ENCODE results near the gene CEND1.

CEND1 gene

DNA sequence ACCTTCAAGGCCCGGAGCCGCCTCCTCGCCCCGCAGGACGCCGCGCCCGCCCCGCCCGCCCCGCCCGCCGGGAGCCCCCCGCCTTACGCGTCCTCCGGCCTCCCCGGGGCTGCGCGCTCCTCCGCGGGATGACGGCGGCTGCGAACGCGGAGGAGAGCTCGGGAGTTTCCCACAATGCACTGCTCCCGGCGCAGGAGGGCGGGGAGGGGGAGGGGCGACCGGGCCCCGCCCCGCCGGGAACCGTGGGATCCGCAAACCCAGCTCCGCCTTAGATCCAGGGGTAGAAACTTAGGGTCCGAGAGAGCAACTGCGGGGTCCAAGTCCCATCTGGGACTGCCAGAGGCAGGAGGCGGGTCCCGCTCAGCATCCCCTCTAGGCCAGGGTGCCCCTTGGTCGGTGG is at the start of gene CEND1:
Gene CEND1, minus strand, starts transcription at position 148 of the 400 bp plus-strand sequence. CDS start 1,514 bp downstream, outside the sequence.
- no peak within 1 kb of the TSS for H3K27ac Mint-ChIP-seq
- no peaks in the 10 kb centered on the region for H3K9me3 Mint-ChIP-seq
- peak within 1 kb of the TSS; percentile 34 for H3K4me3 Mint-ChIP-seq
- peak; percentile 61 for ATAC-seq (ENCODE audit: low read depth)
- peaks cover 3% of the 10 kb centered on the region for H3K27me3 Mint-ChIP-seq
- H3K4me1 Mint-ChIP-seq: no peaks in the 10 kb centered on the region
- peaks cover 10% of the 10 kb centered on the region for H3K36me3 Mint-ChIP-seq
- no peak for DNase-seq (ENCODE audit: low spot score in 2 of 2)

DNA sequence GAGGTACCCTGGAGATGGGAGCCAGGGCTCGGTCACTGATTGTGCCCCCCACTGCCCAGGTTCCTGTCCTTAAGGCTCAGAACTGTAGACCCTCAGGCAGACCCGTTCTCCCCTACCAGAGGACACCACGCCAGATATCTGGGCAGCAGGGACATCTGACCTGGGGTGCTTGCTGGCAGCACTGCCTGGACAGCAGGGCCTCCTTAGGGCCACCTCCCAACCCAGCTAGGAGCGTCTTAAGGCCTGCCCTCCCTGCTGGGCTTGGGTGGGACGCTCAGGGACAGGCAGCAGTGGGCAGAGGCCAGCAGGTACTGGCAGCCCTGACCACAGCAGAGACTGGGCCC is 49.4 kb upstream of the CEND1 start:
- Mint-ChIP-seq H3K4me3 (no peak overlapping the region), H3K27ac (no peak overlapping the region), H3K27me3 (peaks cover 2% of the 10 kb centered on the region)

DNA sequence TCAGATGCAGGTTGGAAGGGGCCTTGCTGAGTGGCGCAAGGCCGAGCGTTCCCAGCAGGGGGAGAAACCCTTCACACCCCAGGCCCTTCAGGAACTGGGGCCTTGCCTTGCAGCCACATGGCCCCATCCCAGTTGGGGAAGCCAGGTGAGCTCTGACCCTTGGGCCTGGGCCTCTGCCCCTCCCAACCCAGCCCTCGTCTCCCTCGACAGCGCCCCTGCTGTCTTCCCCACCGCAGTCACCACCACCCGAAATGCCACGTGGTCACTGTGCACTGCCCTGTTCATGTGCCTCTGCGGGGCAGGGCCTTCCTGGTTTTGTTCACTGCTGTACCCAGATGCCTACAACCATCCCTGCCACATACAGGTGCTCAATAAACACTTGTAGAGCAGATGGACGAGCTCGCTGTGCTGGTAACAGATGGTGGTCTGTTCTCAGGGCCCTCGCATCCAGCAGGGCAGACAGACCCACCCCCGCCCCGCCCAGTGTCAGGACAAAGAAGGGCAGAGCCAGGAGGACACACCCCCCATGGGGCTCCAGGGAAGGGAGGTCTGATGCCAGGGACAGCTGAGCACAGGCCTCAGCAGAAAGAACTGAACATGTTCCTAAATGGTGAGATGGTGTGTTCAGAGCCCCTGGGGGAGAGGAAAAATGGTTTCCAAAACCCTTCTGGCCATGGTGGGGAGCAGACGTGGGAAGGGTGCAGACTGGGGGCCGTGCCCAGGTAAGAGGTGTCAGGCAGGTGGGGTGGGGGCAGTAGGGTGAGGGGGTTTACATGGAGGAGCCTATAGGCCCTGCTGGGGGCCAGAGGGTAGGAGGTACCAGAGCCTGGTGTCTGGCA is 48.8 kb upstream of the CEND1 start:
- Mint-ChIP-seq H3K27me3 (peaks cover 2% of the 10 kb centered on the region), H3K36me3 (peaks cover 2% of the 10 kb centered on the region), H3K27ac (no peak overlapping the region), H3K4me1 (peaks cover 15% of the 10 kb centered on the region), H3K4me3 (no peak overlapping the region), H3K9me3 (no peaks in the 10 kb centered on the region)
- no peak for DNase-seq (ENCODE audit: low spot score in 2 of 2)
- no peak for ATAC-seq (ENCODE audit: low read depth)

More for the DNA sequence above, 49.4 kb upstream of the CEND1 start:
- ATAC-seq (ENCODE audit: low read depth) (no peak), DNase-seq (ENCODE audit: low spot score in 2 of 2) (no peak)
- H3K9me3 Mint-ChIP-seq: no peaks in the 10 kb centered on the region
- peaks cover 15% of the 10 kb centered on the region for H3K4me1 Mint-ChIP-seq
- peaks cover 2% of the 10 kb centered on the region for H3K36me3 Mint-ChIP-seq

DNA sequence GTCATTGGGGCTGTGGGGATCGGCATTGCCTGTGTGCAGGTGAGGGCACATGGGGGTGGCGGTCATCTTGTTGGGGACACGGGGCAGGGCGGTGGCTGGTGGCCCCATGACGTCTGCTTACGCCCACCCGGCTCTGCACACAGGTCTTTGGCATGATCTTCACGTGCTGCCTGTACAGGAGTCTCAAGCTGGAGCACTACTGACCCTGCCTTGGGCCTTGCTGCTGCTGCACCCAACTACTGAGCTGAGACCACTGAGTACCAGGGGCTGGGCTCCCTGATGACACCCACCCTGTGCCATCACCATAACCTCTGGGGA is 48.1 kb upstream of the CEND1 start:
- H3K9me3 Mint-ChIP-seq: no peaks in the 10 kb centered on the region
- H3K27me3 Mint-ChIP-seq: no peaks in the 10 kb centered on the region
- H3K27ac Mint-ChIP-seq: no peak overlapping the region
- H3K4me1 Mint-ChIP-seq: peaks cover 13% of the 10 kb centered on the region
- DNase-seq (ENCODE audit: low spot score in 2 of 2) (no peak), ATAC-seq (ENCODE audit: low read depth) (no peak)
- H3K36me3 Mint-ChIP-seq: peaks cover 2% of the 10 kb centered on the region
- no peak overlapping the region for H3K4me3 Mint-ChIP-seq

DNA sequence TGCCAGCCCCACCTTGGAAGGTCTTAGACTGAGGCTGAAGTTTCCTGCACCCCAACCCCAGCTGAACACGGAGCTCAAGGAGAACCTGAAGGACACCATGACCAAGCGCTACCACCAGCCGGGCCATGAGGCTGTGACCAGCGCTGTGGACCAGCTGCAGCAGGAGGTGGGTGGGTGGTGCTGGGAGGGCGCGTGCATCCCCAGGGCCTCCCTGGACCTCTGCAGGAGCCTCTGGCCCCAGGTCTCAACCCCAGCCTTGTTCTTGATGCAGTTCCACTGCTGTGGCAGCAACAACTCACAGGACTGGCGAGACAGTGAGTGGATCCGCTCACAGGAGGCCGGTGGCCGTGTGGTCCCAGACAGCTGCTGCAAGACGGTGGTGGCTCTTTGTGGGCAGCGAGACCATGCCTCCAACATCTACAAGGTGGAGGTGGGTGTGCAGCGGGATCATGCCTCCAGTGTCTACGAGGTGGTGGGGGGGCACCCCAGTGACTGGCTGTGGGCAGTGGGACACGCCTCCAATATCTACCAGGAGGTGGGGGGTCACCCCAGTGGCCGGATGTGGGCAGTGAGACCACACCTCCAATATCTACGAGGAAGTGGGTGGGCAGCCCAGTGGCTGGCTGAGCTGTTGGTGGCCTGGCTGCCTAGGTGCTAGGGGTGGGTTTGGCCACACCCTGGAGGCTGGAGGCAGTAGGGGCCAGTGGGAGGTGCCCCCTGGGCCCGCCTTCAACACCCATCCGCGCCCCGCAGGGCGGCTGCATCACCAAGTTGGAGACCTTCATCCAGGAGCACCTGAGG is 47.5 kb upstream of the CEND1 start:
- H3K27me3 Mint-ChIP-seq: no peaks in the 10 kb centered on the region
- DNase-seq (ENCODE audit: low spot score in 2 of 2) (no peak), ATAC-seq (ENCODE audit: low read depth) (no peak)
- H3K9me3 Mint-ChIP-seq: no peaks in the 10 kb centered on the region
- no peak overlapping the region for H3K27ac Mint-ChIP-seq
- H3K4me1 Mint-ChIP-seq: peaks cover 13% of the 10 kb centered on the region
- H3K36me3 Mint-ChIP-seq: peaks cover 2% of the 10 kb centered on the region
- no peak overlapping the region for H3K4me3 Mint-ChIP-seq

DNA sequence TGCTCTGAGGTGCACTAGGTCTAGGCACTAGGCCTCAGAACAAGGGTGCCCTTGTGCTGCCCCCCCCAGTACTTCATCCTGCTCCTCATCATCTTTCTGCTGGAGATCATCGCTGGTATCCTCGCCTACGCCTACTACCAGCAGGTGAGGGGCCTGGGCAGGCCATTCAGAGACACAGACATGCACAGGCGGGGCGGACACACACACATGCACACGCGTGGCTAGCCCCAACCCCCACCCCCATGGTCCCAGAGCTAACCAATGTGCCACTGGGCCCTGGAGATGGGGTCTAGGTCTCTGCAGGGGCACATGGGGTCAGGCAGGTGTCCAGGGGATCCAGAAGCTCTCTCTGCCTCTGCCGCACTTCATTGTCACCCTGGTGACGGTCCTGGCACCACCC is 46.8 kb upstream of the CEND1 start:
- Mint-ChIP-seq H3K4me3 (no peak overlapping the region), H3K36me3 (peaks cover 2% of the 10 kb centered on the region), H3K27ac (no peak overlapping the region)

DNA sequence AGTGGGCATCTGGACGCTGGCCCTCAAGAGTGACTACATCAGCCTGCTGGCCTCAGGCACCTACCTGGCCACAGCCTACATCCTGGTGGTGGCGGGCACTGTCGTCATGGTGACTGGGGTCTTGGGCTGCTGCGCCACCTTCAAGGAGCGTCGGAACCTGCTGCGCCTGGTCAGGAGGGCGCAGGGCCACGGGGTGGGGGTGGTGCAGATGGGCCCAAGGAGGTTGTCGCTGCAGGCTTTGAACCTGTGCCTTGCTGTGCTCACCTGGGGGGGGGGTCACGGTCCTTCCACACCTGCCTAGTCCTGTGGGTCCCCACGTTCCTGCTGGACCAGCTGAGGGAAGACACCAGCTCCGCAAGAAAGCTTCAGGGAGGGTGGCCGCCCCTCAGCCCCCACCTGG is 46.4 kb upstream of the CEND1 start:
- H3K27me3 Mint-ChIP-seq: no peaks in the 10 kb centered on the region
- ATAC-seq (ENCODE audit: low read depth) (no peak), DNase-seq (ENCODE audit: low spot score in 2 of 2) (no peak)
- H3K27ac Mint-ChIP-seq: no peak overlapping the region
- peaks cover 2% of the 10 kb centered on the region for H3K36me3 Mint-ChIP-seq
- peaks cover 19% of the 10 kb centered on the region for H3K4me1 Mint-ChIP-seq
- no peaks in the 10 kb centered on the region for H3K9me3 Mint-ChIP-seq
- H3K4me3 Mint-ChIP-seq: no peak overlapping the region

More for the DNA sequence above, 46.8 kb upstream of the CEND1 start:
- DNase-seq (ENCODE audit: low spot score in 2 of 2): no peak
- Mint-ChIP-seq H3K27me3 (no peaks in the 10 kb centered on the region), H3K4me1 (peaks cover 18% of the 10 kb centered on the region), H3K9me3 (no peaks in the 10 kb centered on the region)
- no peak for ATAC-seq (ENCODE audit: low read depth)

DNA sequence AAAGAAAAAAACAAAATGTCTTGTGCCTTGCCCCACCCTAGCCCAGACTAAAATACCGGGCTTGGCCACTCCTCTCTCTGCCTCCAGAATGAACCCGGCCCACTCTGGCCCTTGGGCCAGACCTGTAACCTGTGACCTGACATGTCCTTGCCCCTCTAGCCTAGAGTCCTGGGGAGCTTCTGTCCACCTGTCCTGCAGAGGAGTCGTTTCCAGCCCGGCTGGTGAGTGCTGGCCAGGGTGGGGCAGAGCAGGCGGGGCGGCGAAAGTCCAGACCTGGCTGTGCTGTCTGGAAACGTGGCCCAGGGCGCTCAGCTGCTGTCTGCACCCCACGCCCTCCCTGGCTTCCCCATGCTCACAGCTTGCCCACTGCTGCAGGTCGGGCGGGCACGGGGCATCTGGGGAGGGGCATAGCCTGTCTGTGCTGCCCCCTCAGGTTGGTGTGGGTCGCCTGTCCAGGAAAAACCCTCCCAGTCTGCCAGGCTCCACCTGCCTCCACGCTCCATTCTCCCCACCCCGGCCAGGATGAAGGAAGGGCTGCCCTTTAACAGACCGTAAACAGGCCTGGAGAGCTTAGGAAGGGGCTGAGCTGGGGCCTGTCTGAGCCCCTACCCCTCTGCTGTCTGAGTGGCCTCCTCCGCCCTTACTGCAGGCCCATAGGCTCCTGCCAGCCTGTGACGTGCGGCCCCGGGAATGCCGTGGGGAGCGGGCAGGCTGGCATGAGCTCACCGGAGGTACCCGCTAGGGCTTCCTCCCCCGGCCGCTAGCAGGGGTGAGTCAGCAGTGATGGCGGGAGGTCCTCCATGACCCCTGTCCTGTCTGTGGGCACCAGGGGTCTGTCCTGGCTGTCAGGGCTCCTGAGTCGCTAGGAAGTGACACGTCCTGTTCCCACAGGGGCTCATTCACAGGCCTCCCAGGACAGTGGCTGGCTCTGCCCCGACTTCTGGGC is 44.8 kb upstream of the CEND1 start:
- H3K4me3 Mint-ChIP-seq: no peak overlapping the region
- ATAC-seq (ENCODE audit: low read depth): no peak
- no peak for DNase-seq (ENCODE audit: low spot score in 2 of 2)
- no peak overlapping the region for H3K27ac Mint-ChIP-seq
- H3K4me1 Mint-ChIP-seq: peaks cover 13% of the 10 kb centered on the region
- H3K27me3 Mint-ChIP-seq: no peaks in the 10 kb centered on the region
- peaks cover 2% of the 10 kb centered on the region for H3K36me3 Mint-ChIP-seq
- H3K9me3 Mint-ChIP-seq: no peaks in the 10 kb centered on the region

DNA sequence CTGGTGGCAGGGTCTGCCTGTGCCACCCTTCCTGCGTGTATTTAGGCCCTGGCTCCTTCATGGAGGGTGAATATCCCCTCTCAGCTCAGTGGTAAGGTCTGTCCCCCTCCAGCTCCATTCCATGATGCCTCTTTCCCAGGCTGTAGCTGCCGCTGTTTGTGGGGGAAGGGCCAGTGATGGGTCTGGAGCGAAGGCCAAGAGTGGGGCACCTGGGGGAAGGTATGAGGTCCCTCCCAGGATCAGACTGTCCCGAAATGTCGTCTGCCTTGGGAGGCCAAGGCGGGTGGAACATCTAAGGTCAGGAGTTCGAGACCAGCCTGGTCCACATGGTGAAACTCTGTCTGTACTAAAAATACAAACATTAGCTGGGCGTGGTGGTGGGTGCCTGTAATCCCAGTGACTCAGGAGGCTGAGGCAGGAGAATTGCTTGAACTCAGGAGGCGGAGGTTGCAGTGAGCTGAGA is 44.0 kb upstream of the CEND1 start:
- Mint-ChIP-seq H3K36me3 (peaks cover 2% of the 10 kb centered on the region), H3K9me3 (no peaks in the 10 kb centered on the region), H3K4me3 (peak overlapping the region; percentile 71), H3K27me3 (no peaks in the 10 kb centered on the region), H3K27ac (no peak overlapping the region), H3K4me1 (peaks cover 20% of the 10 kb centered on the region)
- ATAC-seq (ENCODE audit: low read depth) (no peak), DNase-seq (ENCODE audit: low spot score in 2 of 2) (no peak)

DNA sequence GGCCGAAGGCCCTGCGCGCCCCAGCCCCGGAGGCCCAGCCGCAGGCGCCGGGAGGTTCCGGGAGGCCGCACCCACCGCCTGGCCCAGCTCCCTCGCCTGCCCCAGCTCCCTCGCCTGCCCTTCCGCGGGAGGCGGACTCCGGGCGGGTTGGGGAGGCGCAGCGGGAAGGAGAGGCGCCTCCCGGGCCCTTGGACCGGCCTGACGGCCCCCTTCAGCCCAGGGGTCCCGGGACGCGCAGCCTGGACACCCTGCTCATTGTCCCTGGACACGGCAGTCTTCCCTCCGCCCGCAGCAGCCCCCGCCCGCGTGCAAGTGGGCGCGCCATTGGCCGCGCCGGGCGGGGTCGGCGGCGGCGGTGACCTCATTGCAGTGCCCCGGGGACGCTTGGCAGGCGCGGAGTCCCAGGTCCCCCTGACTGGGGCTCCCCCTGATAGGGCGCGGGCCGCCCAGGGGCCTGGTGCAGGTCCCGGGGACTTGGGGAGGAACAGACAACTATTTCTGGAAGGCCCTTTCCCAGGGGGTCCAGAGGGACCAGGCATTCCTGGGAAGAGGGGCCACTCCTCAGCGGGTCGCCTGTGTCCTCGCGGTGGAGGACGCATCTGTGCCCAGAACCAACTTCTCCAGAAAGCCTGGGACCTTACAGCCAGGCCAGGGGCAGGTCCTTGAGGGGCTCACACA is 43.4 kb upstream of the CEND1 start:
- ATAC-seq (ENCODE audit: low read depth) (peak; percentile 33), DNase-seq (ENCODE audit: low spot score in 2 of 2) (no peak)
- Mint-ChIP-seq H3K27ac (no peak overlapping the region), H3K27me3 (no peaks in the 10 kb centered on the region), H3K4me1 (peaks cover 25% of the 10 kb centered on the region), H3K36me3 (no peaks in the 10 kb centered on the region), H3K4me3 (no peak overlapping the region), H3K9me3 (no peaks in the 10 kb centered on the region)

DNA sequence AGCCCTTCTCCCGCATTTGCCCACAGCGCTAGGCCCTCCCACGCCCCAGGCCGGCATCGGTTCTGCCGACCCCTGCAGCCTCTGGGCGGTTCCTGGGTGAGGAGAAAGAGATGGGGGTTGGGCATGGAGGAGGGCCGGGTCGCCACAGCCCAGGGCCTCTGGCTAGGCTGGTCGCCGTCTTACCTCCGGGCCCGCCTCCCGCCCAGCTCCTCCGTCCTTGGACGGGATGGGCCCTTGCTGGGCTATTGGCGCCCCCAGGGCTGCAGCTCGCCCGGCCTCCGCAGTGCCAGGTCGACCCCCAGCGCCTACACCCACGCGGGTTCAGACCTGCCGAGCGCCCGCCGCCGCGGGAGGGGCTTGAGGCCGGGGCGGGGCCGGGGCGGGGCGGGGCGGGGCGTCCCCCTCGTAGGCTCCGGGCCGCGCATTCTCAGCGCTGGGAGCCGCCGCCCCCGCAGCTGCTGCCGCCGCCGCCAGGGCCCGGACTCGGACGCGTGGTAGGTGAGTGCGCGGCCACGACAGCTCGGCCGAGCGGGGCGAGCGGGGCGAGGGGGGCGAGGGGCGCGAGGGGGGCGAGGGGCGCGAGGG is 42.7 kb upstream of the CEND1 start, which contains the start of gene CD151:
Gene CD151, plus strand, starts transcription at position 424 of the 585 bp plus-strand sequence. CDS start 3,118 bp downstream, outside the sequence.
- peaks cover 31% of the 10 kb centered on the region for H3K4me1 Mint-ChIP-seq
- H3K4me3 Mint-ChIP-seq: peak within 1 kb of the TSS; percentile 71
- no peak within 1 kb of the TSS for H3K27ac Mint-ChIP-seq
- no peaks in the 10 kb centered on the region for H3K27me3 Mint-ChIP-seq
- ATAC-seq (ENCODE audit: low read depth): peak; percentile 54
- H3K9me3 Mint-ChIP-seq: no peaks in the 10 kb centered on the region
- no peak for DNase-seq (ENCODE audit: low spot score in 2 of 2)
- H3K36me3 Mint-ChIP-seq: no peaks in the 10 kb centered on the region

DNA sequence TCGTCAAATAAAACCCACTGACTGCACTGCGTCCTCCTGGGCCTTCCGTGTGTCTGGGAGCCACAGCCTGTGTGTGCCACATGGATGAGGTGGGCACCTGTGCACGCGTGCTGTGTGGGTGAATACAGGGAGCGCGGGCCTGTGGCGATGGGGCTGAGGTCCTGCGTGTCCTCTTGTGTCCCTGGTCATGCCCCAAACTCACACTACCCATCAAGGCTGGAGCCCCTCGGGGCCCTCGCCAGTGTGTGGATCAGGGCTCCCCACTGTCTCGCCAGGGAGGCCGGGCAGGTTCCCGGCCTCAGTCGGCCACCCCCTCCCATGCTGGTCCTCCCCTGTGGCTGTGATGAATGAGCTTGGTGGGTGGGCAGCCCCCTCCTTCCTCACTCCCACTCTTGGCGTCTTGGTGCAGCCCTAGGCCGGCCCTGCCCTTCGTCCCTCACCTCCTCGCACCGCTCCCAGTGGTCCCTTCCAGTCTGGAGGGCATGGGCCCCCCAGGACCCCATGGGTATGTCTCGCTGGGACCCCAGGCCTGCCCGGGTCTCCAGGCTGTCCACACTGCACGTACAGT is 42.2 kb upstream of the CEND1 start:
- H3K27me3 Mint-ChIP-seq: no peaks in the 10 kb centered on the region
- H3K9me3 Mint-ChIP-seq: no peaks in the 10 kb centered on the region
- H3K36me3 Mint-ChIP-seq: no peaks in the 10 kb centered on the region
- DNase-seq (ENCODE audit: low spot score in 2 of 2) (no peak), ATAC-seq (ENCODE audit: low read depth) (no peak)
- peaks cover 33% of the 10 kb centered on the region for H3K4me1 Mint-ChIP-seq
- H3K4me3 Mint-ChIP-seq: peak overlapping the region; percentile 62
- H3K27ac Mint-ChIP-seq: no peak overlapping the region

Data from memory B cell (primary cell).